Measurements from ENCODE around the gene TMPRSS6. TPM values are rescaled to one million over a fixed set of nuclear protein-coding genes. Genes with fewer than 3 reads are reported as not detected.

The TMPRSS6 gene
- total and polyA plus RNA-seq, 12 donors = under 0.01 to 1.2 (median 0.08) TPM; not detected in 7

- Histone ChIP-seq H3K4me3 (no peak overlapping the region), H3K4me1 (replicated peaks in 1 of 2) (no peaks in the 10 kb centered on the region), H3K9me3 (replicated peaks in 1 of 3) (no peaks in the 10 kb centered on the region), H3K36me3 (replicated peaks in 1 of 2) (no peaks in the 10 kb centered on the region), H3K27ac (no peak overlapping the region), H3K27me3 (no peaks in the 10 kb centered on the region)
- no peak for TF ChIP-seq POLR2A (IDR thresholded peaks at IDR 0.05)
- TF ChIP-seq CTCF (IDR thresholded peaks at IDR 0.05) = no peak
- no peak for DNase-seq
- WGBS, 4 donors = 89 to 95% (median 92%) methylated on average over 11 of the region's 11 CpGs
- intact Hi-C loops (cut with DNase I) = no loop called here
These were observed 11.2 kb upstream of the TMPRSS6 start for GRCh38 chr22:37120569-37121340.

- intact Hi-C loops (cut with DNase I) = no loop called here
- Histone ChIP-seq H3K4me1 (replicated peaks in 1 of 2) (no peaks in the 10 kb centered on the region), H3K27me3 (no peaks in the 10 kb centered on the region), H3K4me3 (no peak overlapping the region), H3K9me3 (replicated peaks in 1 of 3) (no peaks in the 10 kb centered on the region), H3K27ac (no peak overlapping the region), H3K36me3 (replicated peaks in 1 of 2) (no peaks in the 10 kb centered on the region)
- TF ChIP-seq POLR2A (IDR thresholded peaks at IDR 0.05) = no peak
- DNase-seq = no peak
- 91 to 95% (median 93%) methylated on average over 13 of the region's 13 CpGs for WGBS, 4 donors
These were observed 10.4 kb upstream of the TMPRSS6 start for GRCh38 chr22:37119872-37120271.

- intact Hi-C loops (cut with DNase I) = no loop called here
- H3K36me3 ChIP-seq (replicated peaks in 1 of 2) = no peaks in the 10 kb centered on the region
- no peak overlapping the region for H3K27ac ChIP-seq
- no peaks in the 10 kb centered on the region for H3K27me3 ChIP-seq
- H3K4me1 ChIP-seq (replicated peaks in 1 of 2) = no peaks in the 10 kb centered on the region
- no peak for DNase-seq
- H3K4me3 ChIP-seq = no peak overlapping the region
- WGBS, 4 donors = 81 to 92% (median 87%) methylated on average over 5 of the region's 5 CpGs
- no peaks in the 10 kb centered on the region for H3K9me3 ChIP-seq (replicated peaks in 1 of 3)
- TF ChIP-seq POLR2A (IDR thresholded peaks at IDR 0.05) (no peak), CTCF (IDR thresholded peaks at IDR 0.05) (no peak)
These were observed 8.6 kb upstream of the TMPRSS6 start for GRCh38 chr22:37118083-37118482.

- no peaks in the 10 kb centered on the region for H3K4me1 ChIP-seq (replicated peaks in 1 of 2)
- no peak overlapping the region for H3K27ac ChIP-seq
- H3K36me3 ChIP-seq (replicated peaks in 1 of 2) = no peaks in the 10 kb centered on the region
- intact Hi-C loops (cut with DNase I) = no loop called here
- DNase-seq = no peak
- no peaks in the 10 kb centered on the region for H3K9me3 ChIP-seq (replicated peaks in 1 of 3)
- no peak overlapping the region for H3K4me3 ChIP-seq
- no peaks in the 10 kb centered on the region for H3K27me3 ChIP-seq
- WGBS, 4 donors = 23 to 36% (median 31%) methylated on average over 4 of the region's 4 CpGs
- TF ChIP-seq CTCF (IDR thresholded peaks at IDR 0.05) (no peak), POLR2A (IDR thresholded peaks at IDR 0.05) (no peak)
These were observed 7.6 kb upstream of the TMPRSS6 start for GRCh38 chr22:37117092-37117491.

- H3K4me3 ChIP-seq = no peak overlapping the region
- no peaks in the 10 kb centered on the region for H3K4me1 ChIP-seq (replicated peaks in 1 of 2)
- TF ChIP-seq CTCF (IDR thresholded peaks at IDR 0.05) (no peak), POLR2A (IDR thresholded peaks at IDR 0.05) (no peak)
- WGBS, 4 donors = 76 to 83% (median 79%) methylated on average over 1 to 11 of the region's 11 CpGs
- no peak for DNase-seq
- no peaks in the 10 kb centered on the region for H3K36me3 ChIP-seq (replicated peaks in 1 of 2)
- intact Hi-C loops (cut with DNase I) = no loop called here
- H3K9me3 ChIP-seq (replicated peaks in 1 of 3) = no peaks in the 10 kb centered on the region
- H3K27ac ChIP-seq = no peak overlapping the region
- H3K27me3 ChIP-seq = no peaks in the 10 kb centered on the region
These were observed 5.5 kb upstream of the TMPRSS6 start for GRCh38 chr22:37115032-37115431.

Measured in adrenal gland (tissue), 12 donors.